Measurements from ENCODE around the gene CACNB4.

CACNB4 gene

GRCh38 chr2:151791545-151791944, 307.3 kb downstream of the CACNB4 start:
- Histone ChIP-seq H3K9me3 (no peaks in the 10 kb centered on the region), H3K4me3 (ENCODE audit: low read depth in 1 of 2, low read length in 1 of 2) (no peak overlapping the region), H3K4me1 (ENCODE audit: control insufficient read depth in 1 of 2, insufficient read depth in 1 of 2, low read depth in 1 of 2, low read length in 1 of 2) (no peaks in the 10 kb centered on the region), H3K27ac (no peak overlapping the region), H3K36me3 (no peaks in the 10 kb centered on the region), H3K27me3 (no peaks in the 10 kb centered on the region)
- TF ChIP-seq, protein P1, sequence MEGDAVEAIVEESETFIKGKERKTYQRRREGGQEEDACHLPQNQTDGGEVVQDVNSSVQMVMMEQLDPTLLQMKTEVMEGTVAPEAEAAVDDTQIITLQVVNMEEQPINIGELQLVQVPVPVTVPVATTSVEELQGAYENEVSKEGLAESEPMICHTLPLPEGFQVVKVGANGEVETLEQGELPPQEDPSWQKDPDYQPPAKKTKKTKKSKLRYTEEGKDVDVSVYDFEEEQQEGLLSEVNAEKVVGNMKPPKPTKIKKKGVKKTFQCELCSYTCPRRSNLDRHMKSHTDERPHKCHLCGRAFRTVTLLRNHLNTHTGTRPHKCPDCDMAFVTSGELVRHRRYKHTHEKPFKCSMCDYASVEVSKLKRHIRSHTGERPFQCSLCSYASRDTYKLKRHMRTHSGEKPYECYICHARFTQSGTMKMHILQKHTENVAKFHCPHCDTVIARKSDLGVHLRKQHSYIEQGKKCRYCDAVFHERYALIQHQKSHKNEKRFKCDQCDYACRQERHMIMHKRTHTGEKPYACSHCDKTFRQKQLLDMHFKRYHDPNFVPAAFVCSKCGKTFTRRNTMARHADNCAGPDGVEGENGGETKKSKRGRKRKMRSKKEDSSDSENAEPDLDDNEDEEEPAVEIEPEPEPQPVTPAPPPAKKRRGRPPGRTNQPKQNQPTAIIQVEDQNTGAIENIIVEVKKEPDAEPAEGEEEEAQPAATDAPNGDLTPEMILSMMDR (IDR thresholded peaks at IDR 0.05), result no peak

- H3K4me3 ChIP-seq (ENCODE audit: low read depth in 1 of 2, low read length in 1 of 2), result no peak overlapping the region
- TF ChIP-seq, protein P1 (IDR thresholded peaks at IDR 0.05), result no peak
- no peaks in the 10 kb centered on the region for H3K4me1 ChIP-seq (ENCODE audit: control insufficient read depth in 1 of 2, insufficient read depth in 1 of 2, low read depth in 1 of 2, low read length in 1 of 2)
- H3K27me3 ChIP-seq, result no peaks in the 10 kb centered on the region
- H3K36me3 ChIP-seq, result no peaks in the 10 kb centered on the region
- no peak overlapping the region for H3K27ac ChIP-seq
- H3K9me3 ChIP-seq, result no peaks in the 10 kb centered on the region
Observed at GRCh38 chr2:151790689-151791088, 308.2 kb downstream of the CACNB4 start.

- TF ChIP-seq, protein P1 (IDR thresholded peaks at IDR 0.05), result no peak
- Histone ChIP-seq H3K9me3 (no peaks in the 10 kb centered on the region), H3K4me3 (ENCODE audit: low read depth in 1 of 2, low read length in 1 of 2) (no peak overlapping the region), H3K27ac (no peak overlapping the region), H3K27me3 (no peaks in the 10 kb centered on the region), H3K36me3 (no peaks in the 10 kb centered on the region), H3K4me1 (ENCODE audit: control insufficient read depth in 1 of 2, insufficient read depth in 1 of 2, low read depth in 1 of 2, low read length in 1 of 2) (no peaks in the 10 kb centered on the region)
Observed at GRCh38 chr2:151789055-151789834, 309.6 kb downstream of the CACNB4 start.

DNA sequence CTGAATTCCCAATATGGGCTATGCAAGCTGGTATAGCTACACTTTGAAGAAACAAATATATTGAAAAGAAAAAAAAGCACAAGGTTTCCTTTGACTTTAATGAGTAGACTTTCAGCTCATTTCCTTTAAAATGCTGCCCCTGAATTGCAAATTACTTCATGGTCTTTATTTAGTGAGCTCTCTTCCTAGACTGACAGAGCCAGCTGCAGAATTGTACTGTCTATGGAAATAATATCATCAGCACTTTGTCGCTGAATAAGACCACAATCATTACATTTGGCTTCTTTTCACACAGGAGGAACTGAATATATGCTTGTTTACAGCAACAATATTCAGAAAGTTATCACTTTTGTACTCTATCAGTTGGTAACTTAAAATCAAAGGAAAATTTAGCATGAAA, 312.4 kb downstream of the CACNB4 start:
- Histone ChIP-seq H3K36me3 (no peaks in the 10 kb centered on the region), H3K4me3 (ENCODE audit: low read depth in 1 of 2, low read length in 1 of 2) (no peak overlapping the region), H3K9me3 (no peaks in the 10 kb centered on the region), H3K27ac (no peak overlapping the region), H3K4me1 (ENCODE audit: control insufficient read depth in 1 of 2, insufficient read depth in 1 of 2, low read depth in 1 of 2, low read length in 1 of 2) (no peaks in the 10 kb centered on the region), H3K27me3 (no peaks in the 10 kb centered on the region)
- TF ChIP-seq, protein P1 (IDR thresholded peaks at IDR 0.05), result no peak

DNA sequence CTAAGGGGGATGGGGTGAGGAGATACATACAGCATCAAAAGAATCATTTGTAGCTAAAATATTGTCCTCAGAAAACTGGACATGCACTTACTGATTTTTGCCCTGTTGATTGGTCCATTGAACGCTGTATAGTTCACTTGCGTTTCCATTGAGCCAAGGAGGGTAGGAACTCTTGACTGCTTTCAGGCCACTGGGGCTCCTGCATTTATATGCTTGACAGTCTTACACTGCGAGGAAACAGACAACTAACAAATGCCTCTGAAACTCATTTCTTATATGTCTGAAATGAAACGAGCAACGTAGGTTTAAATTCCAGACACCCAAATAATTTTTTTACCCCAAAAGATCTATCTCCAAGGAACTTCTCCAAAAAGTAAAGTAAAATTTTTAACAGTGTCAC, 312.8 kb downstream of the CACNB4 start:
- Histone ChIP-seq H3K4me1 (ENCODE audit: control insufficient read depth in 1 of 2, insufficient read depth in 1 of 2, low read depth in 1 of 2, low read length in 1 of 2) (no peaks in the 10 kb centered on the region), H3K9me3 (no peaks in the 10 kb centered on the region), H3K4me3 (ENCODE audit: low read depth in 1 of 2, low read length in 1 of 2) (no peak overlapping the region), H3K27me3 (no peaks in the 10 kb centered on the region), H3K36me3 (no peaks in the 10 kb centered on the region), H3K27ac (no peak overlapping the region)
- TF ChIP-seq, protein P1 (IDR thresholded peaks at IDR 0.05), result no peak

Measured in neutrophil (primary cell).